ENCODE measurements around the gene MYCN. TPM values are rescaled to one million over a fixed set of nuclear protein-coding genes. Genes with fewer than 3 reads are reported as not detected.
"Not testable (repeated sequence)": the region's sequence is repeated elsewhere in the genome, so short reads cannot be mapped to it uniquely, and the experiment has no call there.

The MYCN gene
- total RNA-seq, 3 donors from 2014 or later, result 0.40 to 0.60 (median 0.40) TPM

- no peaks in the 10 kb centered on the region for H3K36me3 Mint-ChIP-seq (ENCODE audit: insufficient read depth)
- H3K4me3 Mint-ChIP-seq, result no peak overlapping the region
- H3K4me1 Mint-ChIP-seq (ENCODE audit: low read depth), result no peaks in the 10 kb centered on the region
- DNase-seq, result no peak
- no peak for ATAC-seq
- no peaks in the 10 kb centered on the region for H3K27me3 Mint-ChIP-seq (ENCODE audit: low read depth)
- no peaks in the 10 kb centered on the region for H3K9me3 Mint-ChIP-seq
Observed at GRCh38 chr2:15914596-15915385, 25.6 kb upstream of the MYCN start.

- H3K4me1 Mint-ChIP-seq (ENCODE audit: low read depth); H3K9me3 Mint-ChIP-seq; H3K27me3 Mint-ChIP-seq (ENCODE audit: low read depth); ATAC-seq; H3K36me3 Mint-ChIP-seq (ENCODE audit: insufficient read depth); H3K4me3 Mint-ChIP-seq; DNase-seq: not testable (repeated sequence)
Observed at GRCh38 chr2:15915546-15915945, 24.8 kb upstream of the MYCN start.

- ATAC-seq, result no peak
- DNase-seq, result no peak
- Mint-ChIP-seq H3K27me3 (ENCODE audit: low read depth) (no peaks in the 10 kb centered on the region), H3K9me3 (no peaks in the 10 kb centered on the region), H3K4me1 (ENCODE audit: low read depth) (no peaks in the 10 kb centered on the region), H3K4me3 (no peak overlapping the region), H3K36me3 (ENCODE audit: insufficient read depth) (no peaks in the 10 kb centered on the region)
Observed at GRCh38 chr2:15916336-15916735, 24.0 kb upstream of the MYCN start.

- DNase-seq (no peak), ATAC-seq (no peak)
- H3K36me3 Mint-ChIP-seq (ENCODE audit: insufficient read depth), result no peaks in the 10 kb centered on the region
- no peaks in the 10 kb centered on the region for H3K4me1 Mint-ChIP-seq (ENCODE audit: low read depth)
- H3K27me3 Mint-ChIP-seq (ENCODE audit: low read depth), result no peaks in the 10 kb centered on the region
- no peak overlapping the region for H3K4me3 Mint-ChIP-seq
- no peaks in the 10 kb centered on the region for H3K9me3 Mint-ChIP-seq
Observed at GRCh38 chr2:15918761-15919356, 21.5 kb upstream of the MYCN start.

GRCh38 chr2:15919716-15920434, 20.5 kb upstream of the MYCN start:
- no peaks in the 10 kb centered on the region for H3K9me3 Mint-ChIP-seq
- no peaks in the 10 kb centered on the region for H3K36me3 Mint-ChIP-seq (ENCODE audit: insufficient read depth)
- ATAC-seq (no peak), DNase-seq (no peak)
- no peaks in the 10 kb centered on the region for H3K4me1 Mint-ChIP-seq (ENCODE audit: low read depth)
- no peak overlapping the region for H3K4me3 Mint-ChIP-seq
- no peaks in the 10 kb centered on the region for H3K27me3 Mint-ChIP-seq (ENCODE audit: low read depth)

GRCh38 chr2:15920696-15921095, 19.7 kb upstream of the MYCN start:
- DNase-seq (no peak), ATAC-seq (no peak)
- H3K27me3 Mint-ChIP-seq (ENCODE audit: low read depth), result no peaks in the 10 kb centered on the region
- no peaks in the 10 kb centered on the region for H3K4me1 Mint-ChIP-seq (ENCODE audit: low read depth)
- no peaks in the 10 kb centered on the region for H3K36me3 Mint-ChIP-seq (ENCODE audit: insufficient read depth)
- H3K9me3 Mint-ChIP-seq, result no peaks in the 10 kb centered on the region
- no peak overlapping the region for H3K4me3 Mint-ChIP-seq

GRCh38 chr2:15923597-15923996, 16.8 kb upstream of the MYCN start:
- Mint-ChIP-seq H3K4me1 (ENCODE audit: low read depth) (no peaks in the 10 kb centered on the region), H3K36me3 (ENCODE audit: insufficient read depth) (no peaks in the 10 kb centered on the region), H3K27me3 (ENCODE audit: low read depth) (no peaks in the 10 kb centered on the region), H3K9me3 (no peaks in the 10 kb centered on the region), H3K4me3 (no peak overlapping the region)
- no peak for ATAC-seq
- no peak for DNase-seq

GRCh38 chr2:15925819-15926218, 14.5 kb upstream of the MYCN start:
- Mint-ChIP-seq H3K4me1 (ENCODE audit: low read depth) (no peaks in the 10 kb centered on the region), H3K4me3 (no peak overlapping the region), H3K36me3 (ENCODE audit: insufficient read depth) (no peaks in the 10 kb centered on the region), H3K27me3 (ENCODE audit: low read depth) (no peaks in the 10 kb centered on the region), H3K9me3 (no peaks in the 10 kb centered on the region)
- no peak for DNase-seq
- ATAC-seq, result no peak

- DNase-seq (no peak), ATAC-seq (no peak)
- H3K4me3 Mint-ChIP-seq, result no peak overlapping the region
- H3K36me3 Mint-ChIP-seq (ENCODE audit: insufficient read depth), result no peaks in the 10 kb centered on the region
- H3K9me3 Mint-ChIP-seq, result no peaks in the 10 kb centered on the region
- no peaks in the 10 kb centered on the region for H3K27me3 Mint-ChIP-seq (ENCODE audit: low read depth)
- H3K4me1 Mint-ChIP-seq (ENCODE audit: low read depth), result no peaks in the 10 kb centered on the region
Observed at GRCh38 chr2:15926252-15926651, 14.1 kb upstream of the MYCN start.

- Mint-ChIP-seq H3K4me1 (ENCODE audit: low read depth) (no peaks in the 10 kb centered on the region), H3K27me3 (ENCODE audit: low read depth) (peaks cover 1% of the 10 kb centered on the region), H3K9me3 (no peaks in the 10 kb centered on the region), H3K36me3 (ENCODE audit: insufficient read depth) (no peaks in the 10 kb centered on the region), H3K4me3 (no peak overlapping the region)
- no peak for ATAC-seq
- DNase-seq, result no peak
Observed at GRCh38 chr2:15927551-15928218, 12.7 kb upstream of the MYCN start.

- not testable (repeated sequence) for H3K27me3 Mint-ChIP-seq (ENCODE audit: low read depth); ATAC-seq; H3K4me1 Mint-ChIP-seq (ENCODE audit: low read depth)
Observed at GRCh38 chr2:15929008-15929407, 11.3 kb upstream of the MYCN start.

GRCh38 chr2:15929861-15930260, 10.5 kb upstream of the MYCN start:
- Mint-ChIP-seq H3K9me3 (no peaks in the 10 kb centered on the region), H3K4me3 (no peak overlapping the region), H3K36me3 (ENCODE audit: insufficient read depth) (no peaks in the 10 kb centered on the region), H3K4me1 (ENCODE audit: low read depth) (no peaks in the 10 kb centered on the region), H3K27me3 (ENCODE audit: low read depth) (peaks cover 1% of the 10 kb centered on the region)
- no peak for DNase-seq
- ATAC-seq, result no peak

More at GRCh38 chr2:15929008-15929407, 11.3 kb upstream of the MYCN start:
- not testable (repeated sequence) for DNase-seq; H3K9me3 Mint-ChIP-seq; H3K4me3 Mint-ChIP-seq; H3K36me3 Mint-ChIP-seq (ENCODE audit: insufficient read depth)

- Mint-ChIP-seq H3K4me3 (no peak overlapping the region), H3K9me3 (no peaks in the 10 kb centered on the region), H3K36me3 (ENCODE audit: insufficient read depth) (no peaks in the 10 kb centered on the region), H3K27me3 (ENCODE audit: low read depth) (peaks cover 7% of the 10 kb centered on the region), H3K4me1 (ENCODE audit: low read depth) (no peaks in the 10 kb centered on the region)
- no peak for ATAC-seq
- no peak for DNase-seq
Observed at GRCh38 chr2:15930589-15931318, 9.6 kb upstream of the MYCN start.

GRCh38 chr2:15931319-15931890, 8.9 kb upstream of the MYCN start:
- H3K4me3 Mint-ChIP-seq, result no peak overlapping the region
- H3K36me3 Mint-ChIP-seq (ENCODE audit: insufficient read depth), result no peaks in the 10 kb centered on the region
- DNase-seq (no peak), ATAC-seq (no peak)
- H3K4me1 Mint-ChIP-seq (ENCODE audit: low read depth), result no peaks in the 10 kb centered on the region
- H3K9me3 Mint-ChIP-seq, result no peaks in the 10 kb centered on the region
- H3K27me3 Mint-ChIP-seq (ENCODE audit: low read depth), result peaks cover 8% of the 10 kb centered on the region
